Pancreas (tissue), 10 donors: ENCODE results near the gene RABGAP1L. TPM values are rescaled to one million over a fixed set of nuclear protein-coding genes. Genes with fewer than 3 reads are reported as not detected.

Source experiments
- ATAC-seq, 4 donors: fragments of 200-7000 bp; cut with Tn5 transposase; one replicate each; pipeline versions ENCODE4 v1.8.0 to v1.9.1; 2020; ENCODE audit warnings: mild to moderate bottlenecking in 4 of 4, moderate library complexity in 4 of 4
- DNase-seq, 6 donors: peaks; one replicate each; pipeline ENCODE4 v3.0.0-alpha.2; 2020
- FAIRE-seq: peaks from 2 replicates; lab custom pipeline; 2012; peaks lifted over from hg19 to GRCh38; lab: Jason Lieb, UNC
- H3K27ac ChIP-seq, 4 donors: fragments of 200-600 bp; sonication (generic); 1 replicate in 3 of 4; 2 replicates in 1 of 4; pipeline versions ENCODE4 v1.5.0 to v1.8.0; 2020
- H3K27me3 ChIP-seq, 4 donors: fragments of 200-600 bp; one replicate each; pipeline ENCODE4 v1.8.0; 2021
- H3K36me3 ChIP-seq, 3 donors: fragments of 200-600 bp; sonication (generic) in 1 of 3; one replicate each; pipeline versions ENCODE4 v1.5.0 to v1.8.0; 2020 to 2021
- H3K4me1 ChIP-seq, 3 donors: fragments of 200-600 bp; one replicate each; pipeline ENCODE4 v1.8.0; 2021
- H3K4me3 ChIP-seq, 4 donors: fragments of 200-600 bp; sonication (generic) in 2 of 4; one replicate each; pipeline versions ENCODE4 v1.5.0 to v1.8.0; 2020 to 2021
- H3K9me3 ChIP-seq, 4 donors: fragments of 200-600 bp; one replicate each; pipeline ENCODE4 v1.8.0; 2021
- CTCF ChIP-seq, 4 donors: fragments of 200-600 bp; sonication (generic) in 3 of 4; IDR thresholded peaks; one replicate each; pipeline versions ENCODE4 v1.5.0 to v1.8.0; 2021; ENCODE audit warnings: antibody characterized with exemption in 4 of 4
- WGBS, 2 donors: extraction: QIAGEN DNeasy Blood & Tissue Kit; methylation state at CpG; one replicate each; pipeline ENCODE4 v1.1.7; 2013; 5-methylcytosine and 5-hydroxymethylcytosine counted together
- intact Hi-C, 3 donors: fragments of 100-400 bp; cut with DNase I; formaldehyde crosslinking; loops; one replicate each; pipeline versions ENCODE4 v1.11.1 to v1.14.2; 2022
- polyA plus RNA-seq, 2 donors: library from polyadenylated mRNA; stranded (reverse); fragments of 200-250 nt; gene quantifications; one replicate each; pipeline ENCODE4 v1.2.3, GENCODE V29; 2013
- total RNA-seq, 6 donors: library from RNA; stranded (reverse); fragmentation: NEBNext Ultra II Directional in 4 of 6; extraction: Animal tissue kit (Norgen Biotek cat#: 25700) in 4 of 6; gene quantifications; one replicate each; pipeline versions ENCODE4 v1.2.1 to v1.2.4, GENCODE V29; 2021 to 2023
- donor health status: healthy with polysubstance abuse.
- donor health status: DM: no; HTN: no; CAD: no; lungs with moderate emphysema.
- donor health status: DM: no; HTN: no; CAD: no.
- donor health status: control.
- donor health status: control.
- donor health status: Bipolar disorder and iron deficiency.
- donor health status: DM: yes; HTN: yes; CAD: no.
- donor health status: DM: no; HTN: no; CAD: no.
- donor health status: DM: no; HTN: no; CAD: no.
- donor health status: DM: yes; HTN: yes; CAD: no.

RABGAP1L gene
- total and polyA plus RNA-seq, 8 donors = 13.9 to 64.8 (median 36.1) TPM

DNA sequence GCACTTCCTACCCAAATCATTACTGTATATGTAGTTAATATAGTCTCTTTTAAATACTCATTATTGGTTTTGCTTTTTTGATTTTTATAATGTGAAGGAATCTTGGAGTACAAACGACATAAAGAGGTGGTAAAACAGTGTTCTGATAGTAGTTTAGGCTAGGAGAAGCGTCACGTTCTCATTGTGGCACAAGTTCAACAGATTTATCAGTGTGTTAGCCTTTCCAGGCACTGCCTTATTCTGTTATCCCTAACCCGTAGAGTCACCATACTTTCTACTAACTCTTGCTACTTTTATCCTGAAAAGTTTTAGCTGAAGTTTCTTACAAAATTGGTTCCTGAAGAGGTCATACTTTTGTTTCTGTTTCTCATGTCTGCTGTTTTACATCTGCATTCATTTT is 665.8 kb downstream of the RABGAP1L start:
- no peak overlapping the region for H3K4me3 ChIP-seq
- TF ChIP-seq CTCF (IDR thresholded peaks at IDR 0.05) = no peak
- H3K36me3 ChIP-seq = no peaks in the 10 kb centered on the region
- H3K4me1 ChIP-seq = no peaks in the 10 kb centered on the region
- intact Hi-C loops = no loop called here
- H3K9me3 ChIP-seq = no peaks in the 10 kb centered on the region
- ATAC-seq (no peak), FAIRE-seq (no peak), DNase-seq (no peak)
- no peaks in the 10 kb centered on the region for H3K27me3 ChIP-seq
- WGBS, 2 donors = 54 to 57% methylated on average over 4 of the region's 4 CpGs
- no peak overlapping the region for H3K27ac ChIP-seq

DNA sequence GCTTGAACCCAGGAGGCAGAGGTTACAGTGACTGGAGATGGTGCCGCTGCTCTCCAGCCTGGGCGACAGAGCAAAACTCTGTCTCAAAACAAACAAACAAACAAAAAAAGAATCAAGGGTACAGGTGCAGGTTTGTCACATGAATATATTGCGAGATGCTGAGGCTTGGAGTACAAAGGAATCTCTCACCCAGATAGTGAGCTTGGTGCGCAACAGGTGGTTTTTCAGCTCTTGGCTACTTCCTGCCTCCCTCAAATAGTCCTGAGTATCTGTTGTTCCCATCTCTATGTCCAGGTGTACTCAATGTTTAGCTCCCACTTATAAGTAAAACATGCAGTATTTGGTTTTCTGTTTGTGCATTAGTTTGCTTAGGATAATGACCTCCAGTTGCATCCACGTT is 666.5 kb downstream of the RABGAP1L start:
- no peak for TF ChIP-seq CTCF (IDR thresholded peaks at IDR 0.05)
- H3K9me3 ChIP-seq = no peaks in the 10 kb centered on the region
- H3K4me3 ChIP-seq = no peak overlapping the region
- ATAC-seq (no peak), DNase-seq (no peak), FAIRE-seq (no peak)
- H3K4me1 ChIP-seq = no peaks in the 10 kb centered on the region
- no peaks in the 10 kb centered on the region for H3K27me3 ChIP-seq
- 83 to 84% methylated on average over 5 of the region's 5 CpGs for WGBS, 2 donors
- no peaks in the 10 kb centered on the region for H3K36me3 ChIP-seq
- intact Hi-C loops = no loop called here
- H3K27ac ChIP-seq = no peak overlapping the region

- Histone ChIP-seq H3K27ac (no peak overlapping the region), H3K4me3 (no peak overlapping the region), H3K36me3 (no peaks in the 10 kb centered on the region), H3K9me3 (no peaks in the 10 kb centered on the region), H3K4me1 (no peaks in the 10 kb centered on the region), H3K27me3 (no peaks in the 10 kb centered on the region)
- DNase-seq = no peak
- no peak for FAIRE-seq
- ATAC-seq = no peak
- WGBS, 2 donors = 79 to 91% methylated on average over 3 of the region's 3 CpGs
- intact Hi-C loops = no loop called here
- no peak for TF ChIP-seq CTCF (IDR thresholded peaks at IDR 0.05)
Observed at GRCh38 chr1:174828264-174828663, 668.9 kb downstream of the RABGAP1L start.

- TF ChIP-seq CTCF (IDR thresholded peaks at IDR 0.05) = no peak
- Histone ChIP-seq H3K27me3 (no peaks in the 10 kb centered on the region), H3K36me3 (no peaks in the 10 kb centered on the region), H3K9me3 (no peaks in the 10 kb centered on the region), H3K27ac (no peak overlapping the region), H3K4me3 (no peak overlapping the region), H3K4me1 (no peaks in the 10 kb centered on the region)
- FAIRE-seq = no peak
- intact Hi-C loops = no loop called here
- 95 to 100% methylated on average over 1 of the region's 1 CpG for WGBS, 2 donors
- ATAC-seq = no peak
- no peak for DNase-seq
Observed at GRCh38 chr1:174829990-174830389, 670.7 kb downstream of the RABGAP1L start.

DNA sequence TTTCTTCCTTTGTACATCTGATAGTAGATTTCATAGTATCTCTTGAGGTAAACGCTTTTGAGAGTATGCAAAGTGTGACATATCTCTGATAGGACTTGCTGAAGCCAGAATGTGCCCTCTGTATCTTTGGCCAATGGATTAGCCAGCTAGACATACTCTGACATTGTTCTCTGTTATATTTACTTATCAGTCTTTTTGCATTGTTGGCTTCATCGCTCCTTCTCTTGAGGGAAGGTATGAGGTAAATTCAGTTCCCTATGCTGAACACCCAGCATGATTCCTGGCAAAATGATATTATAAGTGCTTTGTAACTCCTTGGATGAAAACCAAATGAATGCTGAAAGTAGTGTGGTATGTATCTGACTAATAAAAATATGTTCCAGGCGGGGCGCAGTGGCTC is 677.2 kb downstream of the RABGAP1L start:
- Histone ChIP-seq H3K4me1 (no peaks in the 10 kb centered on the region), H3K9me3 (no peaks in the 10 kb centered on the region), H3K27ac (no peak overlapping the region), H3K36me3 (no peaks in the 10 kb centered on the region), H3K4me3 (no peak overlapping the region), H3K27me3 (no peaks in the 10 kb centered on the region)
- 87 to 91% methylated on average over 4 of the region's 4 CpGs for WGBS, 2 donors
- no peak for ATAC-seq
- DNase-seq = no peak
- intact Hi-C loops = no loop called here
- no peak for TF ChIP-seq CTCF (IDR thresholded peaks at IDR 0.05)
- no peak for FAIRE-seq
